CD14-positive monocyte (primary cell): ENCODE results near the gene PLBD2. TPM values are rescaled to one million over a fixed set of nuclear protein-coding genes. Genes with fewer than 3 reads are reported as not detected.

Experiments used
- DNase-seq, 3 donors: peaks; one replicate each; pipeline ENCODE4 v3.0.0-alpha.2; 2011 to 2022
- H2AFZ ChIP-seq: 2 replicates; pipeline ENCODE4 v1.6.0; 2012; ENCODE audit warnings: mild to moderate bottlenecking, low read depth, low read length, inconsistent platforms; ENCODE audit not compliant: insufficient read depth, poor library complexity, severe bottlenecking
- H3K27ac ChIP-seq, 2 donors: 1 replicate in 1 of 2; 2 replicates in 1 of 2; pipeline ENCODE4 v1.5.1; 2012 to 2013; ENCODE audit warnings: low read length in 2 of 2, control low read depth in 1 of 2, inconsistent platforms in 1 of 2, low read depth in 1 of 2, mild to moderate bottlenecking in 1 of 2
- H3K27me3 ChIP-seq, 2 donors: one replicate each; pipeline versions ENCODE4 v1.6.0 to v1.6.1; 2011 to 2013; ENCODE audit warnings: low read length in 2 of 2; ENCODE audit not compliant: control insufficient read depth in 2 of 2, insufficient read depth in 2 of 2
- H3K36me3 ChIP-seq, 2 donors: replicated peaks in 1 of 2; 1 replicate in 1 of 2; 2 replicates in 1 of 2; pipeline versions ENCODE4 v1.5.1 to v1.6.1; 2012 to 2013; ENCODE audit warnings: low read length in 2 of 2, control low read depth in 1 of 2, inconsistent platforms in 1 of 2, mild to moderate bottlenecking in 1 of 2; ENCODE audit not compliant: insufficient read depth in 2 of 2, control insufficient read depth in 1 of 2
- H3K4me1 ChIP-seq, 2 donors: 1 replicate in 1 of 2; 2 replicates in 1 of 2; pipeline versions ENCODE4 v1.5.1 to v1.6.1; 2012 to 2013; ENCODE audit warnings: low read length in 2 of 2, control low read depth in 1 of 2, inconsistent platforms in 1 of 2, mild to moderate bottlenecking in 1 of 2, moderate library complexity in 1 of 2; ENCODE audit not compliant: insufficient read depth in 2 of 2, control insufficient read depth in 1 of 2
- H3K4me2 ChIP-seq: replicated peaks from 2 replicates; pipeline ENCODE3; 2012; ENCODE audit warnings: low read length, moderate library complexity, mild to moderate bottlenecking; ENCODE audit not compliant: poor library complexity, severe bottlenecking; ENCODE audit errors: extremely low read depth
- H3K4me3 ChIP-seq, 3 experiments: fragments of 200-600 bp in 1 of 3; sonication (generic) in 1 of 3; replicated peaks in 1 of 3; 1 replicate in 2 of 3; 2 replicates in 1 of 3; pipeline ENCODE4 v1.5.1; 2011 to 2013; ENCODE audit warnings: low read length in 3 of 3, mild to moderate bottlenecking in 3 of 3, control low read depth in 2 of 3, low read depth in 2 of 3, inconsistent platforms in 1 of 3, moderate library complexity in 1 of 3
- H3K79me2 ChIP-seq: 2 replicates; pipeline ENCODE4 v1.6.0; 2012; ENCODE audit warnings: mild to moderate bottlenecking, control low read depth, inconsistent platforms, low read length, moderate library complexity; ENCODE audit not compliant: insufficient read depth
- H3K9ac ChIP-seq: 2 replicates; pipeline ENCODE4 v1.6.0; 2017; ENCODE audit warnings: low read length, mild to moderate bottlenecking; ENCODE audit not compliant: insufficient read depth, poor library complexity, severe bottlenecking
- H3K9me3 ChIP-seq, 2 donors: replicated peaks in 1 of 2; 1 replicate in 1 of 2; 2 replicates in 1 of 2; pipeline versions ENCODE4 v1.5.1 to v1.6.1; 2012 to 2013; ENCODE audit warnings: low read length in 2 of 2, control low read depth in 1 of 2; ENCODE audit not compliant: control insufficient read depth in 1 of 2, insufficient read depth in 1 of 2
- H4K20me1 ChIP-seq: 2 replicates; pipeline ENCODE4 v1.6.0; 2012; ENCODE audit warnings: mild to moderate bottlenecking, low read length, control low read depth, moderate library complexity; ENCODE audit not compliant: insufficient read depth
- H3K27ac Mint-ChIP-seq, 7 donors: one replicate each; pipeline ENCODE4 v1.8.0; 2020; ENCODE audit warnings: mild to moderate bottlenecking in 7 of 7, mixed read lengths in 7 of 7, moderate library complexity in 6 of 7, inconsistent platforms in 2 of 7
- H3K27me3 Mint-ChIP-seq, 3 donors: one replicate each; pipeline ENCODE4 v1.8.0; 2021 to 2022; ENCODE audit warnings: low read depth in 3 of 3, mild to moderate bottlenecking in 3 of 3, mixed read lengths in 3 of 3, moderate library complexity in 3 of 3, inconsistent platforms in 1 of 3
- H3K36me3 Mint-ChIP-seq, 2 donors: one replicate each; pipeline ENCODE4 v1.8.0; 2020; ENCODE audit warnings: mixed read lengths in 2 of 2, inconsistent platforms in 1 of 2, mild to moderate bottlenecking in 1 of 2
- H3K4me1 Mint-ChIP-seq: one replicate; pipeline ENCODE4 v1.8.0; 2020; ENCODE audit warnings: mild to moderate bottlenecking, mixed read lengths
- H3K4me3 Mint-ChIP-seq, 2 donors: one replicate each; pipeline ENCODE4 v1.8.0; 2020; ENCODE audit warnings: mild to moderate bottlenecking in 2 of 2, mixed read lengths in 2 of 2, moderate library complexity in 1 of 2
- H3K9me3 Mint-ChIP-seq, 7 donors: one replicate each; pipeline ENCODE4 v1.8.0; 2020 to 2022; ENCODE audit warnings: mixed read lengths in 7 of 7, mild to moderate bottlenecking in 6 of 7, moderate library complexity in 6 of 7, inconsistent platforms in 2 of 7
- CTCF ChIP-seq: fragments of 200-600 bp; IDR thresholded peaks from one replicate; pipeline ENCODE4 v1.8.0; 2022; ENCODE audit warnings: antibody characterized with exemption, mild to moderate bottlenecking
- WGBS: methylation state at CpG from one replicate; pipeline ENCODE4 v1.1.5; 2013; ENCODE audit warnings: missing lambda C conversion rate; ENCODE audit not compliant: insufficient coverage; 5-methylcytosine and 5-hydroxymethylcytosine counted together
- intact Hi-C, 2 donors: fragments of 100-400 bp; cut with micrococcal nuclease; formaldehyde crosslinking; loops; one replicate each; pipeline versions ENCODE4 v1.15.0 to v1.15.1; 2023
- polyA plus RNA-seq, 3 donors: library from polyadenylated mRNA; depleted of rRNA in 1 of 3; unstranded in 2 of 3; stranded (reverse) in 1 of 3; fragments of 300-500 nt in 2 of 3; fragments of >200 nt in 1 of 3; fragmentation: Illumina TruSeq in 2 of 3; gene quantifications; 1 replicate in 2 of 3; 2 replicates in 1 of 3; pipeline ENCODE4 v1.2.3, GENCODE V29; 2012 to 2021

PLBD2 gene
- polyA plus RNA-seq, 3 donors = 8.5 to 12.4 (median 8.8) TPM

- peaks cover 0 to 6% (median 1%) of the 10 kb centered on the region in 7 donors for H3K9me3 Mint-ChIP-seq
- no peak for TF ChIP-seq CTCF
- Histone ChIP-seq H3K4me3 (no peak overlapping the region), H3K9me3 (no peaks in the 10 kb centered on the region), H3K36me3 (peaks cover 84 to 92% of the 10 kb centered on the region in 2 donors), H3K27ac (no peak overlapping the region), H2AFZ (no peak overlapping the region), H3K27me3 (no peaks in the 10 kb centered on the region), H3K4me2 (no peak overlapping the region), H4K20me1 (peaks cover 30% of the 10 kb centered on the region), H3K79me2 (peaks cover 6% of the 10 kb centered on the region), H3K9ac (no peak overlapping the region), H3K4me1 (no peaks in the 10 kb centered on the region)
- peaks cover 0 to 3% (median 2%) of the 10 kb centered on the region in 3 donors for H3K27me3 Mint-ChIP-seq
- H3K36me3 Mint-ChIP-seq = peaks cover 85 to 93% of the 10 kb centered on the region in 2 donors
- intact Hi-C loops = no loop called here
- 95% methylated on average over 4 of the region's 6 CpGs for WGBS
- H3K27ac Mint-ChIP-seq = no peak overlapping the region
- no peak overlapping the region for H3K4me3 Mint-ChIP-seq
- peaks cover 2% of the 10 kb centered on the region for H3K4me1 Mint-ChIP-seq
- DNase-seq = no peak
Measured at GRCh38 chr12:113317122-113317521, 41.3 kb upstream of the PLBD2 start.

- Mint-ChIP-seq H3K27me3 (peaks cover 0 to 4% (median 2%) of the 10 kb centered on the region in 3 donors), H3K4me3 (no peak overlapping the region), H3K27ac (peak overlapping the region in 1 of 7 donors; percentile 78), H3K4me1 (peaks cover 6% of the 10 kb centered on the region), H3K36me3 (peaks cover 83 to 92% of the 10 kb centered on the region in 2 donors), H3K9me3 (peaks cover 5 to 13% (median 6%) of the 10 kb centered on the region in 7 donors)
- Histone ChIP-seq H3K79me2 (peaks cover 9% of the 10 kb centered on the region), H3K27ac (no peak overlapping the region), H3K9me3 (peaks cover 0 to 7% of the 10 kb centered on the region in 2 donors), H3K4me3 (no peak overlapping the region), H3K27me3 (no peaks in the 10 kb centered on the region), H3K4me2 (no peak overlapping the region), H3K4me1 (no peaks in the 10 kb centered on the region), H4K20me1 (peaks cover 35% of the 10 kb centered on the region), H3K36me3 (peaks cover 79 to 82% of the 10 kb centered on the region in 2 donors), H3K9ac (no peak overlapping the region), H2AFZ (no peak overlapping the region)
- no peak for TF ChIP-seq CTCF
- intact Hi-C loops = no loop called here
- no peak for DNase-seq
- 98% methylated on average over 4 of the region's 4 CpGs for WGBS
Measured at GRCh38 chr12:113318046-113318656, 40.2 kb upstream of the PLBD2 start.
